ENCODE data around the gene JAG1.
A peak's percentile ranks its signal among the peaks of the same experiment; 100 is the strongest.

JAG1 gene

DNA sequence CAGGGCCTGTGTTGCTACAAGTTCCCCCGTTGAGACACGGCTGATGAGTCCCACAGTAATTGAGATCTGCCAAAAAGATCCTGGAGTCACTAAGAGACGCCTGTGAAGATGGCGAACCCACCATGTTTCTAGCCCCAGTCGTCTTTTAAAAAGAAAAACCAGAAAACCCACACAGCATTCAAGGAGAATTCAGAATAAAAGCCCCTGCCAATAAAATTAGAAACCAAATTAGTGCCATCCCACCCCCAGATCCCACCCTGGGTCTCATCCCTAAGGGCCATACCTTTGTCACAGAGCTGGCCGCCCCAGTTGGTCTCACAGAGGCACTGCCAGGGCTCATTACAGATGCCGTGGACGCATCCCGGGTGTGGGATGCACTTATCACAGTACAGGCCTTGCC is 21.6 kb downstream of the JAG1 start:
- Histone ChIP-seq H3K4me1 (ENCODE audit: control insufficient read depth, insufficient read depth, low read length, poor library complexity, severe bottlenecking) (peaks cover 70% of the 10 kb centered on the region), H3K36me3 (ENCODE audit: control insufficient read depth, insufficient read depth, low read length) (peaks cover 97% of the 10 kb centered on the region), H3K4me3 (ENCODE audit: extremely low read depth, insufficient read depth, low read length, poor library complexity, severe bottlenecking) (no peak overlapping the region), H3K9me3 (ENCODE audit: control insufficient read depth, low read length) (no peaks in the 10 kb centered on the region), H3K27ac (ENCODE audit: low read depth, low read length, severe bottlenecking) (peak overlapping the region; percentile 78)
- WGBS, 2 experiments (ENCODE audit: insufficient coverage in 2 of 2) = 76 to 82% methylated on average over 8 to 9 of the region's 9 CpGs

DNA sequence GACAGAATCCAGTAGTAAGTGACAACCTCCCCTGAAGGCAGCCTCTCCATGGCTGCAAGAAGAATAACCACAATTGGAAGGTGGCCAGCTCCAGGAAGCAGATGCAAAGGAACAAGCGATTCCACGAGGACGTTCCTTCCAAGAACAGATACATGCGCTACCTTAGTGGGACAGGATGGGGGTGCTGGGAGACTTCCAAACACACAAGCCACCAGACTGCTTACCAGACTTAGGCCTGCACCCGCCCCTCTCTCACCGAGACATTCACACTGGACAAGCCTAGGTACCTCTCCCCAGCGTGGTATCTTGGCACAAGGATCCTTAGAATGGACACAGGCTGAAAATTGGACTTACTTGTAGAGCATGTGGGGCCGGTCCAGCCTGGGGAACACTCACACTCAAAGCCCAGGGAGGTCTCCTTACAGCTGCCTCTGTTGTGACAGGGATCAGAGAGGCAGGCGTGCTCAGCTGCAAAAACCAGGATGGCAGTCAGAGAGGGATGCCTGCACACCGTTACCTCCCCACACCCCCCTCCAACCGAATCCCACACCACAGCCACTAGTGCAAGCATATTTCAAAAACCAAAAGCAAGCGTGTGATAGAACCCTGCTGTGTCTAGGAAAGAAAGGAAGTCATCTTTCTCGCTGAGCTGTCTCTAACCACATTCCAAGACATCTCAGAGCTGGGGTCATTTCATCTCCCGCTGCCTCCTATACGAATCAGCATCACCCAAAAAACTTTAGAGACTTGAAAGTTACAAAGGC is 22.4 kb downstream of the JAG1 start:
- Histone ChIP-seq H3K9me3 (ENCODE audit: control insufficient read depth, low read length) (no peaks in the 10 kb centered on the region), H3K27ac (ENCODE audit: low read depth, low read length, severe bottlenecking) (peak overlapping the region; percentile 78), H3K36me3 (ENCODE audit: control insufficient read depth, insufficient read depth, low read length) (peaks cover 97% of the 10 kb centered on the region), H3K4me1 (ENCODE audit: control insufficient read depth, insufficient read depth, low read length, poor library complexity, severe bottlenecking) (peaks cover 70% of the 10 kb centered on the region), H3K4me3 (ENCODE audit: extremely low read depth, insufficient read depth, low read length, poor library complexity, severe bottlenecking) (no peak overlapping the region)
- WGBS, 2 experiments (ENCODE audit: insufficient coverage in 2 of 2) = 92 to 93% methylated on average over 4 to 9 of the region's 15 CpGs

GRCh38 chr20:10649797-10650160 is 24.0 kb downstream of the JAG1 start:
- H3K36me3 ChIP-seq (ENCODE audit: control insufficient read depth, insufficient read depth, low read length) = peaks cover 97% of the 10 kb centered on the region
- no peak overlapping the region for H3K27ac ChIP-seq (ENCODE audit: low read depth, low read length, severe bottlenecking)
- no peak overlapping the region for H3K4me3 ChIP-seq (ENCODE audit: extremely low read depth, insufficient read depth, low read length, poor library complexity, severe bottlenecking)
- 28 to 46% methylated on average over 3 of the region's 3 CpGs for WGBS, 2 experiments (ENCODE audit: insufficient coverage in 2 of 2)
- H3K9me3 ChIP-seq (ENCODE audit: control insufficient read depth, low read length) = no peaks in the 10 kb centered on the region
- peaks cover 67% of the 10 kb centered on the region for H3K4me1 ChIP-seq (ENCODE audit: control insufficient read depth, insufficient read depth, low read length, poor library complexity, severe bottlenecking)

DNA sequence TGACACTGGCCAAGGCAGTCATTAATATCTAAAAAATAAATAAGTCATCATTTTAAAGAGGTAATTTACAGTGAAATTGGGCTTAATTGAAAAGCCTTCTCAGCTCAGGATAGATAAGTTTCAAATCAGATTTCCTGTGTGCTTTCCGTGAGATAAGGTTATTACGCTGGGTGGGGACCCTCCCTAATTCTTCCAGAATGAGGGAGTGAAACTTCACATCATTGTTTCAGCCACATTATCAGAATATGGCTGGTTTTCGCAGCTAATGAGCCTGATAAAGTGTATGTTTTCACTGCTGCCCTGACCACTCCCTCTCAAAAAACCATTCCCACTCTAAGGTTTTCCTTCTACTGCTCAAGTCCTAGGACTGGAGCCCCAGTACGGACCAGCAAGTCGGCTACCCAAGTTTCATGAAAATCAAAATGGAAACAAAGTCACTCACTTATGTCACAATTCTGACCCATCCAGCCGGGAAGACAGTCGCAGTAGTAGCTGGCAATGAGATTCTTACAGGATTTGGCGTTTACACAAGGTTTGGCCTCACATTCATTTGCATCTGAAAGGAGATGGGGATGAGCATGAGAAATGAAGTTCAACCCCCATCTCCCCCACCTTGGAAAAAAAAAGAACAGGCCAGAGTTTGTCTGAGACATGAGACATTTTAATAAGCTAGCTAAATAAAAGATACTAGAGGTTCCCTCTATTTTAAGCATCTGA is 24.6 kb downstream of the JAG1 start:
- Histone ChIP-seq H3K4me3 (ENCODE audit: extremely low read depth, insufficient read depth, low read length, poor library complexity, severe bottlenecking) (no peak overlapping the region), H3K4me1 (ENCODE audit: control insufficient read depth, insufficient read depth, low read length, poor library complexity, severe bottlenecking) (peaks cover 63% of the 10 kb centered on the region), H3K9me3 (ENCODE audit: control insufficient read depth, low read length) (no peaks in the 10 kb centered on the region), H3K27ac (ENCODE audit: low read depth, low read length, severe bottlenecking) (peak overlapping the region; percentile 0), H3K36me3 (ENCODE audit: control insufficient read depth, insufficient read depth, low read length) (peaks cover 98% of the 10 kb centered on the region)
- 75 to 84% methylated on average over 4 to 5 of the region's 8 CpGs for WGBS, 2 experiments (ENCODE audit: insufficient coverage in 2 of 2)

DNA sequence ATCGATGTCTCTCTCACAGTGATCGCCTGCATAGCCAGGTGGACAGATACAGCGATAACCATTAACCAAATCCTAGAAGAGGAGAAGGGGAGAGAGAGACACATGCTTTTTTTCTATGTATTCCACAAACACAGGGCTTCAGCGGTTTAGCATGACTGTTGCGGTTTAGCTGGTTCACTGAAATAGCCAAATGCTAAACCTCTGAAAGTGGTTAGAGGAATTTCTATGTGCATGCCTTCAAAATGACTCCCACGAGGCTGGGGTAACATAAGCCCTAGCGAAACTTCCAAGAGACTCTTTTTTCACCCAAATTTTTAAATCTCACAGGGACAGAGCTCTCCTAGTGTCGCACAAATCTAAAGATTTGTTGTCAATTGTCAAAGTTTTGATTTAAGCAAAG is 25.1 kb downstream of the JAG1 start:
- H3K4me3 ChIP-seq (ENCODE audit: extremely low read depth, insufficient read depth, low read length, poor library complexity, severe bottlenecking) = no peak overlapping the region
- WGBS, 2 experiments (ENCODE audit: insufficient coverage in 2 of 2) = 61 to 78% methylated on average over 2 to 4 of the region's 8 CpGs
- peaks cover 99% of the 10 kb centered on the region for H3K36me3 ChIP-seq (ENCODE audit: control insufficient read depth, insufficient read depth, low read length)
- peaks cover 58% of the 10 kb centered on the region for H3K4me1 ChIP-seq (ENCODE audit: control insufficient read depth, insufficient read depth, low read length, poor library complexity, severe bottlenecking)
- no peaks in the 10 kb centered on the region for H3K9me3 ChIP-seq (ENCODE audit: control insufficient read depth, low read length)
- no peak overlapping the region for H3K27ac ChIP-seq (ENCODE audit: low read depth, low read length, severe bottlenecking)

- Histone ChIP-seq H3K9me3 (ENCODE audit: control insufficient read depth, low read length) (no peaks in the 10 kb centered on the region), H3K4me3 (ENCODE audit: extremely low read depth, insufficient read depth, low read length, poor library complexity, severe bottlenecking) (no peak overlapping the region), H3K36me3 (ENCODE audit: control insufficient read depth, insufficient read depth, low read length) (peaks cover 100% of the 10 kb centered on the region), H3K4me1 (ENCODE audit: control insufficient read depth, insufficient read depth, low read length, poor library complexity, severe bottlenecking) (peaks cover 51% of the 10 kb centered on the region), H3K27ac (ENCODE audit: low read depth, low read length, severe bottlenecking) (no peak overlapping the region)
- 94 to 96% methylated on average over 10 of the region's 11 CpGs for WGBS, 2 experiments (ENCODE audit: insufficient coverage in 2 of 2)
Measured at GRCh38 chr20:10647909-10648308, 25.9 kb downstream of the JAG1 start.

- Histone ChIP-seq H3K9me3 (ENCODE audit: control insufficient read depth, low read length) (no peaks in the 10 kb centered on the region), H3K4me3 (ENCODE audit: extremely low read depth, insufficient read depth, low read length, poor library complexity, severe bottlenecking) (no peak overlapping the region), H3K27ac (ENCODE audit: low read depth, low read length, severe bottlenecking) (no peak overlapping the region), H3K36me3 (ENCODE audit: control insufficient read depth, insufficient read depth, low read length) (peaks cover 100% of the 10 kb centered on the region), H3K4me1 (ENCODE audit: control insufficient read depth, insufficient read depth, low read length, poor library complexity, severe bottlenecking) (peaks cover 47% of the 10 kb centered on the region)
- WGBS, 2 experiments (ENCODE audit: insufficient coverage in 2 of 2) = 70 to 79% methylated on average over 5 to 6 of the region's 9 CpGs
Measured at GRCh38 chr20:10647471-10647870, 26.3 kb downstream of the JAG1 start.

DNA sequence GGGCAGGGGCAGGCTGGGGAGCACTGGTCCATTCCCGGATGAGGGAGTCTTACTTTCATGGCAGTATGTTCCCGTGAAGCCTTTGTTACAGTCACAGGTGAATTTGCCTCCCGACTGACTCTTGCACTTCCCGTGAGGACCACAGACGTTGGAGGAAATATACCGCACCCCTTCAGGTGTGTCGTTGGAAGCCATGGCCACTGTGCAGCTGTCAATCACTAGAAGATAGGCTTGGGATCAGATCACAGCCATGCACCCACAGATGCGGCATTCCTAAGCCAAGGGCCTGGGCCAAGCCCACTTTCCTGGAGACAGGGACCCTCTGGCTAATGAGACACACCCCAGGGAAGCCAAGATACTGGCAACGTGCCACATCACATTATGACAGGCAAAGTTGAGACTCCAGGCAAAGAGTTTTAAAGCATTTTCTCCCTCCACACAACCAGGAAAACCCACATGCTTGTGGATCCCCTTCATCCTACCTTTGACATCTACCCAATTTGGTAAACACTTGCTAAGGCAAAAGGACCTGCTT is 26.8 kb downstream of the JAG1 start:
- peaks cover 41% of the 10 kb centered on the region for H3K4me1 ChIP-seq (ENCODE audit: control insufficient read depth, insufficient read depth, low read length, poor library complexity, severe bottlenecking)
- H3K9me3 ChIP-seq (ENCODE audit: control insufficient read depth, low read length) = no peaks in the 10 kb centered on the region
- H3K36me3 ChIP-seq (ENCODE audit: control insufficient read depth, insufficient read depth, low read length) = peaks cover 100% of the 10 kb centered on the region
- H3K4me3 ChIP-seq (ENCODE audit: extremely low read depth, insufficient read depth, low read length, poor library complexity, severe bottlenecking) = no peak overlapping the region
- WGBS, 2 experiments (ENCODE audit: insufficient coverage in 2 of 2) = 91 to 99% methylated on average over 9 of the region's 9 CpGs
- H3K27ac ChIP-seq (ENCODE audit: low read depth, low read length, severe bottlenecking) = no peak overlapping the region

- WGBS, 2 experiments (ENCODE audit: insufficient coverage in 2 of 2) = 90 to 100% methylated on average over 2 of the region's 4 CpGs
Measured at GRCh38 chr20:10646006-10646405, 27.8 kb downstream of the JAG1 start.

GRCh38 chr20:10645205-10645570 is 28.6 kb downstream of the JAG1 start:
- Histone ChIP-seq H3K36me3 (ENCODE audit: control insufficient read depth, insufficient read depth, low read length) (peaks cover 100% of the 10 kb centered on the region), H3K27ac (ENCODE audit: low read depth, low read length, severe bottlenecking) (no peak overlapping the region), H3K9me3 (ENCODE audit: control insufficient read depth, low read length) (no peaks in the 10 kb centered on the region), H3K4me1 (ENCODE audit: control insufficient read depth, insufficient read depth, low read length, poor library complexity, severe bottlenecking) (peaks cover 31% of the 10 kb centered on the region), H3K4me3 (ENCODE audit: extremely low read depth, insufficient read depth, low read length, poor library complexity, severe bottlenecking) (no peak overlapping the region)
- 95 to 100% methylated on average over 5 to 10 of the region's 10 CpGs for WGBS, 2 experiments (ENCODE audit: insufficient coverage in 2 of 2)

More at GRCh38 chr20:10646006-10646405, 27.8 kb downstream of the JAG1 start:
- no peak overlapping the region for H3K27ac ChIP-seq (ENCODE audit: low read depth, low read length, severe bottlenecking)
- H3K4me1 ChIP-seq (ENCODE audit: control insufficient read depth, insufficient read depth, low read length, poor library complexity, severe bottlenecking) = peaks cover 39% of the 10 kb centered on the region
- peaks cover 100% of the 10 kb centered on the region for H3K36me3 ChIP-seq (ENCODE audit: control insufficient read depth, insufficient read depth, low read length)
- no peaks in the 10 kb centered on the region for H3K9me3 ChIP-seq (ENCODE audit: control insufficient read depth, low read length)
- H3K4me3 ChIP-seq (ENCODE audit: extremely low read depth, insufficient read depth, low read length, poor library complexity, severe bottlenecking) = no peak overlapping the region

All from mesodermal cell (in vitro differentiated cells).